ENCODE measurements around the gene HFE.
"Not testable (repeated sequence)": the region's sequence is repeated elsewhere in the genome, so short reads cannot be mapped to it uniquely, and the experiment has no call there.

Gene HFE

GRCh38 chr6:26057899-26058298 is 29.3 kb upstream of the HFE start:
- Histone ChIP-seq H3K4me2 (ENCODE audit: insufficient read depth, low read length) (no peak overlapping the region; the same call in 1 of the 2 replicates), H3K36me3 (ENCODE audit: insufficient read depth, low read length) (no peaks in the 10 kb centered on the region), H3K9ac (ENCODE audit: low read depth, low read length) (peak overlapping the region; percentile 95), H3K4me1 (ENCODE audit: insufficient read depth, low read length) (peaks cover 36% of the 10 kb centered on the region), H2AFZ (ENCODE audit: low read depth, low read length) (no peak overlapping the region), H3K4me3 (ENCODE audit: low read depth in 1 of 2, low read length in 2 of 2) (no peak overlapping the region), H3K27me3 (ENCODE audit: insufficient read depth, low read length, poor library complexity) (no peaks in the 10 kb centered on the region), H4K20me1 (ENCODE audit: insufficient read depth, low read length) (no peaks in the 10 kb centered on the region), H3K9me3 (ENCODE audit: insufficient read depth, low read length, severe bottlenecking) (no peaks in the 10 kb centered on the region), H3K79me2 (ENCODE audit: insufficient read depth, low read length) (peaks cover 13% of the 10 kb centered on the region), H3K27ac (ENCODE audit: low read length) (peak overlapping the region; percentile 99)
- no peak for TF ChIP-seq EZH2 (IDR thresholded peaks at IDR 0.05; ENCODE audit: borderline replicate concordance, low read depth, low read length, severe bottlenecking)
- no peak for TF ChIP-seq CTCF (IDR thresholded peaks at IDR 0.05; ENCODE audit: borderline replicate concordance, extremely low read depth, low read length, poor library complexity, severe bottlenecking)
- ATAC-seq (ENCODE audit: insufficient read depth, low read depth) (no peak), DNase-seq (no peak)

- not testable (repeated sequence) for ATAC-seq (ENCODE audit: insufficient read depth, low read depth); DNase-seq; H3K36me3 ChIP-seq (ENCODE audit: insufficient read depth, low read length); H3K27me3 ChIP-seq (ENCODE audit: insufficient read depth, low read length, poor library complexity); H3K9me3 ChIP-seq (ENCODE audit: insufficient read depth, low read length, severe bottlenecking); H3K4me2 ChIP-seq (ENCODE audit: insufficient read depth, low read length); H3K79me2 ChIP-seq (ENCODE audit: insufficient read depth, low read length); H3K4me3 ChIP-seq (ENCODE audit: low read depth in 1 of 2, low read length in 2 of 2); H2AFZ ChIP-seq (ENCODE audit: low read depth, low read length); H4K20me1 ChIP-seq (ENCODE audit: insufficient read depth, low read length); H3K9ac ChIP-seq (ENCODE audit: low read depth, low read length)
- peak overlapping the region; percentile 99 for H3K27ac ChIP-seq (ENCODE audit: low read length)
- peaks cover 30% of the 10 kb centered on the region for H3K4me1 ChIP-seq (ENCODE audit: insufficient read depth, low read length)
Measured at GRCh38 chr6:26058477-26059033, 28.7 kb upstream of the HFE start.

GRCh38 chr6:26059941-26060340 is 27.3 kb upstream of the HFE start:
- no peak overlapping the region for H2AFZ ChIP-seq (ENCODE audit: low read depth, low read length)
- no peaks in the 10 kb centered on the region for H3K27me3 ChIP-seq (ENCODE audit: insufficient read depth, low read length, poor library complexity)
- no peak for ATAC-seq (ENCODE audit: insufficient read depth, low read depth)
- H3K4me2 ChIP-seq (ENCODE audit: insufficient read depth, low read length), result no peak overlapping the region
- H3K4me3 ChIP-seq (ENCODE audit: low read depth in 1 of 2, low read length in 2 of 2), result no peak overlapping the region
- no peaks in the 10 kb centered on the region for H4K20me1 ChIP-seq (ENCODE audit: insufficient read depth, low read length)
- H3K27ac ChIP-seq (ENCODE audit: low read length), result peak overlapping the region; percentile 16; the same call in 1 of the 2 replicates
- H3K36me3 ChIP-seq (ENCODE audit: insufficient read depth, low read length), result no peaks in the 10 kb centered on the region
- no peaks in the 10 kb centered on the region for H3K9me3 ChIP-seq (ENCODE audit: insufficient read depth, low read length, severe bottlenecking)
- no peaks in the 10 kb centered on the region for H3K79me2 ChIP-seq (ENCODE audit: insufficient read depth, low read length)
- no peak for DNase-seq
- H3K9ac ChIP-seq (ENCODE audit: low read depth, low read length), result no peak overlapping the region
- no peak for TF ChIP-seq CTCF (IDR thresholded peaks at IDR 0.05; ENCODE audit: borderline replicate concordance, extremely low read depth, low read length, poor library complexity, severe bottlenecking)
- TF ChIP-seq EZH2 (IDR thresholded peaks at IDR 0.05; ENCODE audit: borderline replicate concordance, low read depth, low read length, severe bottlenecking), result no peak
- peaks cover 21% of the 10 kb centered on the region for H3K4me1 ChIP-seq (ENCODE audit: insufficient read depth, low read length)

GRCh38 chr6:26064619-26065257 is 22.5 kb upstream of the HFE start:
- H3K79me2 ChIP-seq (ENCODE audit: insufficient read depth, low read length), result no peaks in the 10 kb centered on the region
- H3K9me3 ChIP-seq (ENCODE audit: insufficient read depth, low read length, severe bottlenecking), result no peaks in the 10 kb centered on the region
- no peak overlapping the region for H3K27ac ChIP-seq (ENCODE audit: low read length)
- no peaks in the 10 kb centered on the region for H3K27me3 ChIP-seq (ENCODE audit: insufficient read depth, low read length, poor library complexity)
- no peaks in the 10 kb centered on the region for H3K36me3 ChIP-seq (ENCODE audit: insufficient read depth, low read length)
- no peaks in the 10 kb centered on the region for H4K20me1 ChIP-seq (ENCODE audit: insufficient read depth, low read length)
- peak; percentile 75 for ATAC-seq (ENCODE audit: insufficient read depth, low read depth)
- H3K4me3 ChIP-seq (ENCODE audit: low read depth in 1 of 2, low read length in 2 of 2), result no peak overlapping the region
- H3K4me2 ChIP-seq (ENCODE audit: insufficient read depth, low read length), result no peak overlapping the region
- H3K9ac ChIP-seq (ENCODE audit: low read depth, low read length), result no peak overlapping the region
- H2AFZ ChIP-seq (ENCODE audit: low read depth, low read length), result no peak overlapping the region
- TF ChIP-seq CTCF (IDR thresholded peaks at IDR 0.05; ENCODE audit: borderline replicate concordance, extremely low read depth, low read length, poor library complexity, severe bottlenecking) (peak; percentile 82), EZH2 (IDR thresholded peaks at IDR 0.05; ENCODE audit: borderline replicate concordance, low read depth, low read length, severe bottlenecking) (no peak)
- peaks cover 16% of the 10 kb centered on the region for H3K4me1 ChIP-seq (ENCODE audit: insufficient read depth, low read length)
- peak; percentile 51 for DNase-seq

All from DND-41 (cell line).